SU-DHL-6 (cell line): ENCODE data around the gene MOB3B.

Experiments used
- EZH2phosphoT487 ChIP-seq: fragments of 200-600 bp; sonication (generic), shearing (Covaris generic); conservative IDR thresholded peaks from 2 replicates; pipeline ENCODE4 v1.6.1; 2018; ENCODE audit warnings: mild to moderate bottlenecking, antibody characterized with exemption, low read length, moderate library complexity, mixed read lengths
- TF ChIP-seq, protein P1 (sequence below): fragments of 200-600 bp; sonication (generic); IDR thresholded peaks from one replicate; pipeline ENCODE4 v1.5.1; 2017; ENCODE audit warnings: antibody characterized with exemption, mild to moderate bottlenecking, low read length, moderate library complexity; ENCODE audit not compliant: insufficient read depth, poor library complexity, severe bottlenecking

DNA sequence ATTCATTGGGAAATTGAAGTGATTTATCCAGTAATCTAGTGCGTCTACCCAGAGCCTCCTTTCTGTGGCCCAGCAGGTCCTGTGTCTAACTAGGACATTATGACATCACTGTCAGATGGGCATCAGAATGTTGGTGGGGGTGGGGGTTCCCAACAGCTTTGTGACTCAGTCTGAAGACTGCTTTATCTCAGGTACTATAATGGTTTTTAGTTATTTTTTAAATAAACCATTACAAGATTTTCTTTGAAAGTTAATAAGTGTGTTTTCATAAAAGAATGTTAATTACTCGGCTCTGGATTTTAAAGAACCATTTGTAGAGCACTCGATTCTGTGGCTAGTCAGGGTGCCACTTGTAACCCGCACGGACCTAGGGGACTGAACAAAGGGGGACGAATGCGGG is 232.6 kb downstream of the MOB3B start, which contains the start of gene EQTN:
- TF ChIP-seq, protein P1, sequence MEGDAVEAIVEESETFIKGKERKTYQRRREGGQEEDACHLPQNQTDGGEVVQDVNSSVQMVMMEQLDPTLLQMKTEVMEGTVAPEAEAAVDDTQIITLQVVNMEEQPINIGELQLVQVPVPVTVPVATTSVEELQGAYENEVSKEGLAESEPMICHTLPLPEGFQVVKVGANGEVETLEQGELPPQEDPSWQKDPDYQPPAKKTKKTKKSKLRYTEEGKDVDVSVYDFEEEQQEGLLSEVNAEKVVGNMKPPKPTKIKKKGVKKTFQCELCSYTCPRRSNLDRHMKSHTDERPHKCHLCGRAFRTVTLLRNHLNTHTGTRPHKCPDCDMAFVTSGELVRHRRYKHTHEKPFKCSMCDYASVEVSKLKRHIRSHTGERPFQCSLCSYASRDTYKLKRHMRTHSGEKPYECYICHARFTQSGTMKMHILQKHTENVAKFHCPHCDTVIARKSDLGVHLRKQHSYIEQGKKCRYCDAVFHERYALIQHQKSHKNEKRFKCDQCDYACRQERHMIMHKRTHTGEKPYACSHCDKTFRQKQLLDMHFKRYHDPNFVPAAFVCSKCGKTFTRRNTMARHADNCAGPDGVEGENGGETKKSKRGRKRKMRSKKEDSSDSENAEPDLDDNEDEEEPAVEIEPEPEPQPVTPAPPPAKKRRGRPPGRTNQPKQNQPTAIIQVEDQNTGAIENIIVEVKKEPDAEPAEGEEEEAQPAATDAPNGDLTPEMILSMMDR = no peak
- no peak for TF ChIP-seq EZH2phosphoT487
